ENCODE measurements around the gene ANXA1.

GRCh38 chr9:73202980-73203379 lies 51.3 kb downstream of the ANXA1 start:
- no peak for TF ChIP-seq CTCF (IDR thresholded peaks at IDR 0.05; ENCODE audit: extremely low read depth in 1 of 2, insufficient read depth in 1 of 2, low read depth in 1 of 2, low read length in 2 of 2)
- no peak for TF ChIP-seq EZH2 (IDR thresholded peaks at IDR 0.05; ENCODE audit: borderline replicate concordance, low read depth, low read length, severe bottlenecking)
- no peak for TF ChIP-seq POLR2A (IDR thresholded peaks at IDR 0.05; ENCODE audit: low read depth, low read length)
